IMR-90 (cell line): ENCODE results near the gene LRRTM4. TPM values are rescaled to one million over a fixed set of nuclear protein-coding genes. Genes with fewer than 3 reads are reported as not detected.

Experiments
- ATAC-seq: fragments of 200-7000 bp; cut with Tn5 transposase; 2 replicates; pipeline ENCODE4 v1.9.1; 2020; ENCODE audit warnings: low read depth, mild to moderate bottlenecking, moderate library complexity
- BruUV-seq: library from RNA; stranded (reverse); fragments of 400-500 nt; replicated peaks from 2 replicates; lab custom pipeline; 2021; lab: Mats Ljungman, UMichigan
- CTCF ChIA-PET: fragments of 300-600 bp; formaldehyde crosslinking; extraction: SDS; loops from one replicate; lab custom pipeline; 2021; ENCODE audit warnings: antibody characterized with exemption; lab: Yijun Ruan, JAX
- POLR2A ChIA-PET: fragments of 300-600 bp; sonication (Branson Sonifier 250); formaldehyde crosslinking; loops from one replicate; lab custom pipeline; 2022; ENCODE audit warnings: antibody characterized with exemption; ENCODE audit not compliant: unreplicated experiment; lab: Charles Lee
- DNase-seq: peaks from one replicate; pipeline ENCODE4 v3.0.0; 2013
- H2AFZ ChIP-seq: replicated peaks from 2 replicates; pipeline ENCODE3; 2013; ENCODE audit warnings: low read length, mild to moderate bottlenecking; ENCODE audit not compliant: poor library complexity
- H2AK5ac ChIP-seq: 2 replicates; pipeline ENCODE4 v1.6.1; 2013; ENCODE audit warnings: low read depth, low read length, inconsistent platforms
- H2AK9ac ChIP-seq: replicated peaks from 2 replicates; pipeline ENCODE3; 2013; ENCODE audit warnings: mild to moderate bottlenecking, low read depth, low read length, moderate library complexity; ENCODE audit not compliant: poor library complexity
- H2BK120ac ChIP-seq: 2 replicates; pipeline ENCODE4 v1.6.1; 2013; ENCODE audit warnings: low read depth, low read length, inconsistent platforms
- H2BK15ac ChIP-seq: 3 replicates; pipeline ENCODE4 v1.6.1; 2013; ENCODE audit warnings: low read depth, low read length, inconsistent platforms
- H2BK20ac ChIP-seq: 2 replicates; pipeline ENCODE4 v1.6.1; 2013; ENCODE audit warnings: low read depth, mild to moderate bottlenecking, inconsistent platforms, low read length, moderate library complexity
- H2BK5ac ChIP-seq: 2 replicates; pipeline ENCODE4 v1.6.1; 2013; ENCODE audit warnings: mild to moderate bottlenecking, low read depth, low read length, inconsistent platforms; ENCODE audit not compliant: poor library complexity, severe bottlenecking
- H3K14ac ChIP-seq: replicated peaks from 2 replicates; pipeline ENCODE4 v1.6.1; 2013; ENCODE audit warnings: low read depth, low read length, inconsistent platforms
- H3K18ac ChIP-seq: 2 replicates; pipeline ENCODE4 v1.6.1; 2013; ENCODE audit warnings: low read depth, low read length, control low read depth
- H3K23ac ChIP-seq: 2 replicates; pipeline ENCODE4 v1.6.1; 2013; ENCODE audit warnings: low read depth, low read length, inconsistent platforms
- H3K27ac ChIP-seq: 2 replicates; pipeline ENCODE4 v1.5.1; 2013; ENCODE audit warnings: mild to moderate bottlenecking, control low read depth, low read length; ENCODE audit not compliant: insufficient read depth
- H3K27me3 ChIP-seq: 2 replicates; pipeline ENCODE4 v1.6.1; 2013; ENCODE audit warnings: low read length; ENCODE audit not compliant: control insufficient read depth, insufficient read depth
- H3K36me3 ChIP-seq: 2 replicates; pipeline ENCODE4 v1.6.1; 2013; ENCODE audit warnings: low read length, mixed read lengths; ENCODE audit not compliant: control insufficient read depth, insufficient read depth
- H3K4ac ChIP-seq: 2 replicates; pipeline ENCODE4 v1.6.1; 2013; ENCODE audit warnings: low read depth, low read length, inconsistent platforms
- H3K4me1 ChIP-seq: 2 replicates; pipeline ENCODE4 v1.6.1; 2013; ENCODE audit warnings: low read length, mixed read lengths; ENCODE audit not compliant: control insufficient read depth, insufficient read depth
- H3K4me2 ChIP-seq: 2 replicates; pipeline ENCODE4 v1.6.1; 2013; ENCODE audit warnings: low read depth, mild to moderate bottlenecking, control low read depth, low read length, moderate library complexity
- H3K4me3 ChIP-seq: 2 replicates; pipeline ENCODE4 v1.5.1; 2013; ENCODE audit warnings: low read depth, mild to moderate bottlenecking, control low read depth, low read length, moderate library complexity; ENCODE audit not compliant: insufficient read depth
- H3K56ac ChIP-seq: 2 replicates; pipeline ENCODE4 v1.6.1; 2013; ENCODE audit warnings: low read length, inconsistent platforms; ENCODE audit not compliant: insufficient read depth; ENCODE audit errors: extremely low read depth
- H3K79me1 ChIP-seq, 2 experiments: 2 replicates each; pipeline ENCODE4 v1.6.1; 2013; ENCODE audit warnings: low read length in 2 of 2, inconsistent platforms in 1 of 2, low read depth in 1 of 2
- H3K9ac ChIP-seq: 2 replicates; pipeline ENCODE4 v1.6.1; 2013; ENCODE audit warnings: low read depth, low read length, control low read depth
- H3K9me1 ChIP-seq: 2 replicates; pipeline ENCODE4 v1.6.1; 2013; ENCODE audit warnings: low read length, inconsistent platforms; ENCODE audit not compliant: insufficient read depth
- H3K9me3 ChIP-seq: 2 replicates; pipeline ENCODE4 v1.6.1; 2013; ENCODE audit warnings: low read length; ENCODE audit not compliant: control insufficient read depth, insufficient read depth
- H4K20me1 ChIP-seq: 2 replicates; pipeline ENCODE4 v1.6.1; 2013; ENCODE audit warnings: low read length, inconsistent platforms; ENCODE audit not compliant: insufficient read depth
- H4K5ac ChIP-seq: 2 replicates; pipeline ENCODE4 v1.6.1; 2013; ENCODE audit warnings: mild to moderate bottlenecking, low read depth, low read length, control low read depth
- H4K8ac ChIP-seq, 2 experiments: 2 replicates each; pipeline ENCODE4 v1.6.1; 2013; ENCODE audit warnings: low read depth in 2 of 2, low read length in 2 of 2, control low read depth in 1 of 2, inconsistent platforms in 1 of 2
- H4K91ac ChIP-seq: 2 replicates; pipeline ENCODE4 v1.6.1; 2013; ENCODE audit warnings: low read depth, low read length, inconsistent platforms; ENCODE audit not compliant: insufficient read depth
- MAFK ChIP-seq: IDR thresholded peaks from 2 replicates; pipeline ENCODE4 v1.6.1; 2012; ENCODE audit warnings: low read depth, low read length, improper control_type of control experiment
- WGBS, 2 experiments: methylation state at CpG; one replicate each; pipeline versions ENCODE4 v1.1.5 to v1.1.7; 2013; ENCODE audit warnings: missing lambda C conversion rate in 2 of 2; ENCODE audit not compliant: insufficient read length in 1 of 2; ENCODE audit errors: extremely low coverage in 2 of 2; 5-methylcytosine and 5-hydroxymethylcytosine counted together
- dilution Hi-C: fragments of 300-500 bp; cut with HindIII; formaldehyde crosslinking; loops from one replicate; pipeline ENCODE4 v1.14.3; 2018; ENCODE audit warnings: low sequenced_read_pairs; ENCODE audit not compliant: unreplicated experiment
- in situ Hi-C: fragments of 300-500 bp; cut with MboI; formaldehyde crosslinking; loops from 3 replicates; pipeline ENCODE4 v1.14.3; 2019; ENCODE audit warnings: low sequenced_read_pairs, inconsistent platforms, mixed read lengths
- intact Hi-C: fragments of 100-400 bp; cut with micrococcal nuclease; formaldehyde crosslinking; loops from 2 replicates; pipeline ENCODE4 v1.10.0; 2022
- polyA plus RNA-seq, 3 experiments: library from polyadenylated mRNA; depleted of rRNA; stranded (reverse); fragments of >200 nt; gene quantifications; 2 replicates each; pipeline ENCODE4 v1.2.3, GENCODE V29; 2012; ENCODE audit warnings: low replicate concordance in 1 of 3
- total RNA-seq: library from RNA; depleted of rRNA; stranded (reverse); fragments of >200 nt; gene quantifications from 2 replicates; pipeline ENCODE4 v1.2.3, GENCODE V29; 2012
- TF ChIP-seq, protein P1 (sequence below): fragments of 150-350 bp; IDR thresholded peaks from 2 replicates; pipeline ENCODE4 v1.6.1; 2016; ENCODE audit warnings: low read depth, mild to moderate bottlenecking, low read length, moderate library complexity, borderline replicate concordance

LRRTM4 gene
- total and polyA plus RNA-seq, 2 of the 4 experiments (the other 2 are of a cell fraction), result not detected

DNA sequence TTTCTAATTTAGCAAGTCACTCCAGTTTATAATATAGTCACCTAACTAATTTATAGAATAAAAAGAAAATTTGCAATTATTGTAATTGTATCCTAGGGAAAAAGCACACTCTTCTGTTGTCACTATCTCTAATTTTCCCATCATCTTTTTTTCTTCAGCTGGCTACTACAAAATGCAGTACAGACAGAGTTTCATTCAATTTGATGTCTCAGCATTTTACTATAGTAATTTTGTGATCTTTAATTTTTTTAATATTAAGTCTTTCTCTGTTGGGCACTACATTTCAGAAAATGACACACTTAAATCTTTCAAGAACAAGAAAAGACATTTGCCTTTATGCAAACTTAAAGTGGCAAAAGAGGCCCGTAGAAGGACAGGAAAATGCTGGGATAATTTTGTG lies 118.0 kb downstream of the LRRTM4 start:
- no TSS peak for BruUV-seq
- dilution Hi-C loops, result no loop called here
- Histone ChIP-seq H3K9me1 (no peaks in the 10 kb centered on the region), H2AFZ (no peak overlapping the region), H3K4ac (no peak overlapping the region), H4K91ac (no peak overlapping the region), H3K56ac (no peak overlapping the region), H2BK5ac (no peak overlapping the region), H3K79me1 (no peaks in the 10 kb centered on the region), H3K9me3 (no peaks in the 10 kb centered on the region), H2BK120ac (no peak overlapping the region), H3K4me1 (no peaks in the 10 kb centered on the region), H2AK9ac (no peak overlapping the region), H3K9ac (no peak overlapping the region), H2BK15ac (no peak overlapping the region), H3K36me3 (no peaks in the 10 kb centered on the region), H4K5ac (no peak overlapping the region), H4K20me1 (no peaks in the 10 kb centered on the region), H3K4me2 (no peak overlapping the region), H3K14ac (no peak overlapping the region), H3K27ac (no peak overlapping the region), H3K23ac (no peak overlapping the region), H4K8ac (no peak overlapping the region), H2BK20ac (no peak overlapping the region), H3K27me3 (no peaks in the 10 kb centered on the region), H2AK5ac (no peak overlapping the region), H3K4me3 (no peak overlapping the region), H3K18ac (no peak overlapping the region)
- intact Hi-C loops, result no loop called here
- DNase-seq (no peak), ATAC-seq (no peak)
- no CpG with 5 or more reads among the region's 1 CpG for WGBS, 2 experiments
- TF ChIP-seq, protein P1, sequence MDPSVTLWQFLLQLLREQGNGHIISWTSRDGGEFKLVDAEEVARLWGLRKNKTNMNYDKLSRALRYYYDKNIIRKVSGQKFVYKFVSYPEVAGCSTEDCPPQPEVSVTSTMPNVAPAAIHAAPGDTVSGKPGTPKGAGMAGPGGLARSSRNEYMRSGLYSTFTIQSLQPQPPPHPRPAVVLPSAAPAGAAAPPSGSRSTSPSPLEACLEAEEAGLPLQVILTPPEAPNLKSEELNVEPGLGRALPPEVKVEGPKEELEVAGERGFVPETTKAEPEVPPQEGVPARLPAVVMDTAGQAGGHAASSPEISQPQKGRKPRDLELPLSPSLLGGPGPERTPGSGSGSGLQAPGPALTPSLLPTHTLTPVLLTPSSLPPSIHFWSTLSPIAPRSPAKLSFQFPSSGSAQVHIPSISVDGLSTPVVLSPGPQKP, result no peak
- peak; percentile 61 for TF ChIP-seq MAFK
- ChIA-PET POLR2A (no interaction called here), CTCF (no interaction called here)
- in situ Hi-C loops, result no loop called here
